NCI-H748 (cell line): Measurements from ENCODE around the gene COQ4.

Experiments used
- DNase-seq: peaks from one replicate; lab custom pipeline; 2025; ENCODE audit not compliant: unreplicated experiment; lab: John Stamatoyannopoulos, UW

Gene COQ4

GRCh38 chr9:128340691-128341434 lies 18.2 kb downstream of the COQ4 start:
- no peak for DNase-seq

GRCh38 chr9:128341435-128341849 lies 18.8 kb downstream of the COQ4 start:
- peak; percentile 79 for DNase-seq

- no peak for DNase-seq
Observed at GRCh38 chr9:128342971-128343680, 20.5 kb downstream of the COQ4 start.

- no peak for DNase-seq
Observed at GRCh38 chr9:128343855-128344254, 21.2 kb downstream of the COQ4 start.

GRCh38 chr9:128344931-128345605 lies 22.4 kb downstream of the COQ4 start:
- DNase-seq = no peak

- no peak for DNase-seq
Observed at GRCh38 chr9:128349125-128349524, 26.5 kb downstream of the COQ4 start.

- no peak for DNase-seq
Observed at GRCh38 chr9:128349772-128350171, 27.1 kb downstream of the COQ4 start.

- DNase-seq = no peak
Observed at GRCh38 chr9:128355451-128355850, 32.8 kb downstream of the COQ4 start.

- no peak for DNase-seq
Observed at GRCh38 chr9:128358090-128358489, 35.5 kb downstream of the COQ4 start.

GRCh38 chr9:128358861-128359260 lies 36.2 kb downstream of the COQ4 start:
- no peak for DNase-seq

- no peak for DNase-seq
Observed at GRCh38 chr9:128360826-128361225, 38.2 kb downstream of the COQ4 start.

- DNase-seq = no peak
Observed at GRCh38 chr9:128361296-128361985, 38.8 kb downstream of the COQ4 start.

GRCh38 chr9:128361986-128362646 lies 39.5 kb downstream of the COQ4 start:
- DNase-seq = peak; percentile 81

- no peak for DNase-seq
Observed at GRCh38 chr9:128362774-128363173, 40.1 kb downstream of the COQ4 start.

GRCh38 chr9:128365525-128365924 lies 42.9 kb downstream of the COQ4 start:
- DNase-seq = no peak

- no peak for DNase-seq
Observed at GRCh38 chr9:128369024-128369706, 46.5 kb downstream of the COQ4 start.

GRCh38 chr9:128370367-128370751 lies 47.7 kb downstream of the COQ4 start:
- DNase-seq = no peak

- peak; percentile 96 for DNase-seq
Observed at GRCh38 chr9:128370752-128371629, 48.4 kb downstream of the COQ4 start, which contains the start of gene URM1. Gene URM1, plus strand, starts transcription at chr9:128371374. Its CDS starts 7 bp downstream, at chr9:128371381.

- no peak for DNase-seq
Observed at GRCh38 chr9:128371630-128372117, 49.0 kb downstream of the COQ4 start.
